BLaER1 treated with 17β-estradiol and CSF1 and Interleukin-3, amounts not matched to agents 10 nM and 100 nM (cell line): ENCODE measurements around the gene COMMD7.

ENCODE experiments used
- H3K27ac ChIP-seq, 11 experiments: shearing (Covaris generic); formaldehyde crosslinking; 2 replicates each; pipeline ENCODE4 v1.8.1; 2022
- H3K27me3 ChIP-seq, 11 experiments: shearing (Covaris generic); formaldehyde crosslinking; 2 replicates each; pipeline ENCODE4 v1.8.1; 2022
- H3K36me3 ChIP-seq, 11 experiments: shearing (Covaris generic); formaldehyde crosslinking; 2 replicates each; pipeline ENCODE4 v1.8.1; 2022
- H3K4me1 ChIP-seq, 10 experiments: shearing (Covaris generic); formaldehyde crosslinking; 2 replicates each; pipeline ENCODE4 v1.8.1; 2022
- H3K4me2 ChIP-seq, 11 experiments: shearing (Covaris generic); formaldehyde crosslinking; 2 replicates each; pipeline ENCODE4 v1.8.1; 2022
- H3K4me3 ChIP-seq, 10 experiments: shearing (Covaris generic); formaldehyde crosslinking; 2 replicates each; pipeline ENCODE4 v1.8.1; 2022
- H3K9ac ChIP-seq, 11 experiments: shearing (Covaris generic); formaldehyde crosslinking; 2 replicates each; pipeline ENCODE4 v1.8.1; 2022
- H3K9me3 ChIP-seq, 11 experiments: shearing (Covaris generic); formaldehyde crosslinking; replicated peaks in 1 of 11; 2 replicates each; pipeline ENCODE4 v1.8.1; 2022
- H4K20me1 ChIP-seq, 11 experiments: shearing (Covaris generic); formaldehyde crosslinking; 2 replicates each; pipeline ENCODE4 v1.8.1; 2022
- Cebpa-rat ChIP-seq, 11 experiments: shearing (Covaris generic); IDR thresholded peaks; 2 replicates each; pipeline ENCODE4 v1.8.1; 2022

Gene COMMD7

DNA sequence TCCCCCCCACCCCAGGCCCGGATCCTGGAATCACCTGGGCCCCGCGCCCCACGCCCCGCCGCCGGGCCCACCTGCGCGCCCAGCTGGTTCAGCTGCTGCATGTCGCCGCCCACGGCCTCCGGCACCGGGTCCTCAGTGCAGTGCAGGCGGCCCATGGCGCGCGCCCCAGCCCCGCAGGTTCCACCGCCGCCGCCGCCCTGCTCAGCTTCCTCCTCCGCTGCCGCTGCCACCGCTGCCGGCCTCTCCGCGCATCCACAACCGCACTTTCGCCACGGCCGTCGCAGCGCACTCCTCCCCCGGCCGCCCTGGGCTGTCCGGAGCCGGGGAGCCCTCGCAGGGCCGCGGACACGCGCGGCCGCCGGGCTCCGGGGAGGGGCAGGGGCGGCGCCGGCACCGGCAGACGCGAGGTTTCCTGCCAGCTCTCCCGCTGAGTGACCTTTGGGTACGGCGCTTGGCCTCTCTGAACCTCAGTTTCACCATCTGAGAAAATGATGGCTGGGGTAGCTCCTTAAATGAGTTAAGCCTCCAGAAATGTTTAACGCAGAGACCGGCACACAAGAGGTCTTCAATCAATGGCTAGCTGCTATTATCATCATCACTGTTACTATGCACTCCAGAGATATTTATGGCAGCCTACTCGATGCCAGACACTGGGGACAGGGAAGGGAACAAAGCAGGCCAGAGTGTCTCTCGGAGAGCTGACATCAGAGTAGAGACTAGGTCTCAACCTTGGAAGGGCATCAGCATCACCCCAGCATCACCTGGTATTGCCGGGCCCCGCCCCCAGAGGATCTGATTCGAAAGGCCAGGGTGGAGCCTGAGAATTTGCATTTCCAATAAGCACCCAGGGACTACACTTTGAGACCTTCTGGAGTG is at the start of gene COMMD7:
Gene COMMD7, minus strand, starts transcription at position 231 of the 876 bp plus-strand sequence. Its CDS starts 76 bp downstream, at position 155.
- Histone ChIP-seq H3K4me3 (peak within 1 kb of the TSS; percentile 75 to 97 (median 86)), H3K9ac (peak within 1 kb of the TSS; percentile 81 to 93 (median 88))

DNA sequence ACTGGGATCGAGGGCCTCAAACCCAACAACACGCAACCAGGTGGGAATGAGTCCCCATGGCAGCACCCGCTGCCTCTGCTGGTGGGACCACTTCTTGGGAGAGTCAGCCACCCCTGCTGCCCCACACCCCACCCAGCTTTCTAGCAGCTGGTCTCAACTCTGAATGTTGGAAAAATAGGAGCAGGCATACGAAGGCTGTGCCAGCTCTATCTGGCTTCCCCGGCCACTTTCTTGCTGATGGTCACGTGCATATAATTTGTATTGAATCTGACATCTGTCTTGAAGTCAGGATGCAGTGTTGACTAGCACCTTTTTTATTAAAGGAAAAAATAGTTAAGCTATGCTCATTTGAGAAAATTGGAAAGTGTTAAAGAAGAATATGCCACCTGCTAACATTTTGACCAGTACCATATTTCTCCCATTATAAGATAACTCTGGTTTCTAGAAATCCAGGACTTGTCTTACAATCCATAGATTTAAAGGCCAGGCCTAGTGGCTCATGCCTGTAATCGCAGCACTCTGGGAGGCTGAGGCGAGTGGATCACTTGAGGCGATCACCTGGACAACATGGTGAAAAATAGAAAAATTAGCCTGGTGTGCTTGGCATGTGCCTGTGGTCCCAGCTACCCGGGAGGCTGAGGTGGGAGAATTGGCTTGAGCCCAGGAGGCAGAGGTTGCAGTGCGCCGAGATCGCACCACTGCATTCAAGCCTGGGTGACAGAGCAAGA is 49.6 kb upstream of the COMMD7 start:
- H3K9ac ChIP-seq = peak overlapping the region in 7 of 11 experiments; percentile 26 to 57 (median 37); a peak in 11 of 22 replicates
- no peaks in the 10 kb centered on the region for H3K9me3 ChIP-seq
- H3K4me2 ChIP-seq = peak overlapping the region; percentile 77 to 97 (median 91)
- TF ChIP-seq Cebpa-rat (IDR thresholded peaks at IDR 0.05) = no peak
- H3K27ac ChIP-seq = peak overlapping the region in 8 of 11 experiments; percentile 9 to 59 (median 46); a peak in 11 of 22 replicates
- H3K36me3 ChIP-seq = peaks cover 0 to 19% (median 0%) of the 10 kb centered on the region in 11 experiments; a peak in 3 of 22 replicates
- no peaks in the 10 kb centered on the region for H3K27me3 ChIP-seq
- H4K20me1 ChIP-seq = peaks cover 0 to 7% (median 0%) of the 10 kb centered on the region in 11 experiments; a peak in 1 of 22 replicates
- peaks cover 45 to 99% (median 84%) of the 10 kb centered on the region in 10 experiments for H3K4me1 ChIP-seq
- peak overlapping the region in 5 of 10 experiments; percentile 1 to 33 (median 11); a peak in 4 of 20 replicates for H3K4me3 ChIP-seq

More for the DNA sequence above, at the start of gene COMMD7:
- H3K4me2 ChIP-seq = peak within 1 kb of the TSS; percentile 85 to 98 (median 91)
- no peaks in the 10 kb centered on the region for H3K9me3 ChIP-seq
- peaks cover 0 to 9% (median 4%) of the 10 kb centered on the region in 11 experiments; a peak in 5 of 22 replicates for H3K36me3 ChIP-seq
- peaks cover 0 to 22% (median 0%) of the 10 kb centered on the region in 11 experiments; a peak in 8 of 22 replicates for H4K20me1 ChIP-seq
- H3K27me3 ChIP-seq = no peaks in the 10 kb centered on the region
- H3K27ac ChIP-seq = peak within 1 kb of the TSS; percentile 76 to 89 (median 83)
- peaks cover 30 to 50% (median 37%) of the 10 kb centered on the region in 10 experiments for H3K4me1 ChIP-seq
- TF ChIP-seq Cebpa-rat (IDR thresholded peaks at IDR 0.05) = no peak

DNA sequence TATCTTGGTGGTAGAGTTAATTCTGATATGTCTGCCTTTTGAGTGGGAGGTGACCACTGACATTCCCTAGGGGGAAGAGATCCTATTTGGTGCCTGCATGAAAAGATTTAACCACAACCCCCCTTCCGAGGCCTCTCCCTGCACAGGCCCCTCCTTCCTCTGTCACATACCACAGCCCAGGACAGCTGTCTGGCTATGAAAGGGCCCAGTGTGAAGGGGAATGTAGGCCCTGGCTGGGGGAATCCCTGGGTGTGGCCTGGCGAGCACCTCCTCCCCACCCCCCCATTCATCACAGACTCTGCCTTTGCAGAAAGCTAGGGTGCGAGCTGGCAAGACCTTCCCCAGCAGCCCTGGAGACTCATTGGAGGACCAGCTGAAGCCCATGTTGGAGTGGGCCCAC is 49.0 kb upstream of the COMMD7 start:
- Histone ChIP-seq H3K27me3 (no peaks in the 10 kb centered on the region), H4K20me1 (peaks cover 0 to 7% (median 0%) of the 10 kb centered on the region in 11 experiments; a peak in 1 of 22 replicates), H3K4me3 (peak overlapping the region in 5 of 10 experiments; percentile 1 to 33 (median 11); a peak in 5 of 20 replicates), H3K4me1 (peaks cover 43 to 97% (median 78%) of the 10 kb centered on the region in 10 experiments), H3K9me3 (no peaks in the 10 kb centered on the region), H3K9ac (peak overlapping the region in 7 of 11 experiments; percentile 26 to 57 (median 37); a peak in 12 of 22 replicates), H3K4me2 (peak overlapping the region; percentile 77 to 97 (median 91)), H3K36me3 (peaks cover 0 to 21% (median 0%) of the 10 kb centered on the region in 11 experiments; a peak in 4 of 22 replicates), H3K27ac (peak overlapping the region in 8 of 11 experiments; percentile 9 to 59 (median 49); a peak in 11 of 22 replicates)
- TF ChIP-seq Cebpa-rat (IDR thresholded peaks at IDR 0.05) = no peak

DNA sequence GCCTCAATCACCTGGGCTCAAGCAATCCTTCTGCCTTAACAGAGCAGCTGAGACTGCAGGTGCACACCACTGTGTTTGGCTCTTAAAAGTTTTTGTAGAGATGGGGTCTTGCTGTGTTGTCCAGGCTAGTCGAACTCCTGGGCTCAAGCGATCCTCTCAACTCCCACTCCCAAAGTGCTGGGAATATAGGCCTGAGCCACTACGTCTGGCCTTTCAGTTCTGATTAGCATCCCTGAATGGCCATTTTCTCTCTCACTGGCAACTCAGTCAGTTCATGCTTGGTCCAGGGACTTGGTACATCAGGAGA is 47.4 kb upstream of the COMMD7 start:
- Histone ChIP-seq H3K36me3 (peaks cover 0 to 34% (median 0%) of the 10 kb centered on the region in 11 experiments; a peak in 9 of 22 replicates), H3K9me3 (no peaks in the 10 kb centered on the region), H3K4me3 (no peak overlapping the region), H3K27ac (no peak overlapping the region), H4K20me1 (peaks cover 0 to 7% (median 0%) of the 10 kb centered on the region in 11 experiments; a peak in 1 of 22 replicates), H3K27me3 (no peaks in the 10 kb centered on the region), H3K4me1 (peaks cover 34 to 81% (median 62%) of the 10 kb centered on the region in 10 experiments), H3K4me2 (peak overlapping the region; percentile 27 to 97 (median 91); a peak in 21 of 22 replicates), H3K9ac (no peak overlapping the region)
- no peak for TF ChIP-seq Cebpa-rat (IDR thresholded peaks at IDR 0.05)

DNA sequence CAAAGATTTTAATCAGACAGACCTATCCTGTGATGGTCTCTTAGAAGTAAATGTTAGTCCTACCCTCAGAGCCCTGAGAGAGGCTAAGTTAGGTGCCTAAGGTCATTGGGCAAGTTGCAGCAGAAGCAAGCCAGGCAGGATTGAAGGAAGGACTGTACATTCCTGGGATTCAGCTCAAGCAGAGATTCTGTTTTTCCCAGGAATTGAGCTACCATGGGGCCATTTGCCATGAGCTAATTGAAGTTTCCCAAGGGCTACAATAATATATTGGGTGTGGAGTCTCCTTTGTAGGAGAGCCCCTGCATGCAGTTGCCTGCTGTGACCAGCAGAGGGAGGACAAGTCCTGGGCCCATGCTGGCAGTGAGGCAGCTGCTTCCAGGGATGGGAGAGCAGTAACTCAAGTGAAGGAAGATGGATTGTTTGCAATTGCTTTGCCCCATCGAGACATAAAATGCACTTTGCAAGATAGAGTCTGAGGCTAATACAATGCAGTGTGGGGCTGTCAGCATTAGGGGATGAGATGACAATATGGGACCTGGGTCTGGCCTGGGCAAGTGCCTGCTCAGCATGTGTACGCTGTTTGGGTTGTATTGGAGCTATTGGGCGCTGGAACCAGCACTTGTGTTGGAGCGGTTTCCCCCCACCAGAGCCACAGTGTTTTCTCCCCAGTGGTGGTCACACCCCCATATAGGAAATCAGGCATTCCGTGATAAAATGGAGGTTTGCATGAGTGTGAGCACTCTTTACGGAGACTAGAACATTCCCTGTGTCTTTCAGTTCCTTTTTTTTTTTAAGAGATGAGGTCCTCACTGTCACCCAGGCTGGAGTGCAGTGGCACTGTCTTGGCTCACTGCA is 46.9 kb upstream of the COMMD7 start:
- Histone ChIP-seq H3K27me3 (no peaks in the 10 kb centered on the region), H3K9ac (no peak overlapping the region), H3K4me3 (no peak overlapping the region), H3K4me1 (peaks cover 34 to 75% (median 56%) of the 10 kb centered on the region in 10 experiments), H4K20me1 (peaks cover 0 to 7% (median 0%) of the 10 kb centered on the region in 11 experiments; a peak in 1 of 22 replicates), H3K9me3 (no peaks in the 10 kb centered on the region), H3K4me2 (peak overlapping the region; percentile 27 to 97 (median 91); a peak in 21 of 22 replicates), H3K27ac (no peak overlapping the region), H3K36me3 (peaks cover 0 to 40% (median 2%) of the 10 kb centered on the region in 11 experiments; a peak in 10 of 22 replicates)
- no peak for TF ChIP-seq Cebpa-rat (IDR thresholded peaks at IDR 0.05)

DNA sequence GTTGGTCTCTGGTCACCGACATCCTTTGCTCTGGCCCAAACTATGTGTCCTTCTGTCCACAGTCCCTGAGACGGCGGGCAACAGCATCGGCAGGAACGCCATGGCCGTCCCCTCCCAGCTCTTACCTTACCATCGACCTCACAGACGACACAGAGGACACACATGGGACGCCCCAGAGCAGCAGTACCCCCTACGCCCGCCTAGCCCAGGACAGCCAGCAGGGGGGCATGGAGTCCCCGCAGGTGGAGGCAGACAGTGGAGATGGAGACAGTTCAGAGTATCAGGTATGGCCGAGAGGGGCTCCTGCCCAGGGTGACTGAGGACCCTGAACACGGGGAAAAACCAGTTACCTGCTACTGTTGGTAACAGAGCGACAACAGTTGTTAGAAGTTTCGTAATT is 43.9 kb upstream of the COMMD7 start:
- Histone ChIP-seq H3K4me3 (no peak overlapping the region), H3K9me3 (no peaks in the 10 kb centered on the region), H3K27me3 (no peaks in the 10 kb centered on the region), H3K4me1 (peaks cover 16 to 51% (median 33%) of the 10 kb centered on the region in 10 experiments), H3K36me3 (peaks cover 0 to 58% (median 5%) of the 10 kb centered on the region in 11 experiments; a peak in 11 of 22 replicates), H3K9ac (no peak overlapping the region), H3K4me2 (no peak overlapping the region), H3K27ac (no peak overlapping the region), H4K20me1 (peaks cover 0 to 7% (median 0%) of the 10 kb centered on the region in 11 experiments; a peak in 1 of 22 replicates)
- no peak for TF ChIP-seq Cebpa-rat (IDR thresholded peaks at IDR 0.05)

DNA sequence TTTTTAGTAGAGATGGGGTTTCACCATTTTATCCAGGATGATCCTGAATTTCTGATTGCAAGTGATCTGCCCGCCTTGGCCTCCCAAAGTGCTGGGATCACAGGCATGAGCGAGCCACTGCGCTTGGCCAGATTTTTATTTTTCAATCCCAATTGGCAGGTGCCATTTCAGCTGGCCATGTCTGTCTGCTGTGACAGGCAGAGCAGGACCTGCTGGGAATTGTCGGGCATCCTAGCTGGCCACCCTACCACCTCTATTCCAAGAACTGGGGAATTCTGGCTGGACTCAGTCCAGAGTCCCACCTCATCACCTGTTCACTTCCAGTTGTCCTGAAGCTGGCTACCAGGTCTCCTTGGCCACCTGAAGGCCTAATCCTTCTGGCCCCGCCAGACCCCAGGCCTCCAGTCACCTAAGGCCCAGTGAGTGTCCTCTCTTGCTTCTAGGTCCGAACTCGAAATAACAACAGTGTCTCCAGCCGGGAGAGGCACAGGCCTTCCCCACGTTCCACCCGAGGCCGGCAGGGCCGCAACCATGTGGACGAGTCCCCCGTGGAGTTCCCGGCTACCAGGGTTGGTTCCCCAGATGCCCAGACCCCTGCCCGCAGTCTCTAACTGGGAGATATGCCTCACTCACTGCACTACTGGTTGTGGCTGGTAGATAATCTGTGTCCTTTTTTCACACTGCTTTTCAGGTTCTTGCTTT is 42.9 kb upstream of the COMMD7 start:
- no peak overlapping the region for H3K9ac ChIP-seq
- H3K36me3 ChIP-seq = peaks cover 0 to 58% (median 5%) of the 10 kb centered on the region in 11 experiments; a peak in 11 of 22 replicates
- TF ChIP-seq Cebpa-rat (IDR thresholded peaks at IDR 0.05) = no peak

More for the DNA sequence above, 42.9 kb upstream of the COMMD7 start:
- Histone ChIP-seq H4K20me1 (no peaks in the 10 kb centered on the region; a peak in 1 of 22 replicates), H3K27me3 (no peaks in the 10 kb centered on the region), H3K9me3 (no peaks in the 10 kb centered on the region), H3K4me3 (no peak overlapping the region), H3K4me1 (peaks cover 19 to 51% (median 33%) of the 10 kb centered on the region in 10 experiments), H3K27ac (no peak overlapping the region), H3K4me2 (no peak overlapping the region)
